SK-N-SH (cell line): ENCODE results near the gene MAS1L.

ENCODE experiments used
- GABPA ChIP-seq: IDR thresholded peaks from 2 replicates; pipeline ENCODE4 v1.4.0; 2012; ENCODE audit warnings: low read depth, mild to moderate bottlenecking
- NRF1 ChIP-seq: IDR thresholded peaks from 2 replicates; pipeline ENCODE4 v1.6.1; 2012; ENCODE audit warnings: low read depth, mild to moderate bottlenecking, low read length
- POLR2AphosphoS5 ChIP-seq: IDR thresholded peaks from 2 replicates; pipeline ENCODE4 v1.6.1; 2012; ENCODE audit warnings: low read depth, low read length
- TF ChIP-seq, protein P1 (sequence below): fragments of 200-600 bp; sonication (generic); IDR thresholded peaks from 2 replicates; pipeline ENCODE4 v1.6.1; 2017; ENCODE audit warnings: antibody characterized with exemption, mild to moderate bottlenecking, moderate library complexity
- TF ChIP-seq, protein P2 (sequence below): fragments of 150-350 bp; IDR thresholded peaks from 2 replicates; pipeline ENCODE4 v1.6.1; 2016; ENCODE audit warnings: mild to moderate bottlenecking, low read depth, low read length

DNA sequence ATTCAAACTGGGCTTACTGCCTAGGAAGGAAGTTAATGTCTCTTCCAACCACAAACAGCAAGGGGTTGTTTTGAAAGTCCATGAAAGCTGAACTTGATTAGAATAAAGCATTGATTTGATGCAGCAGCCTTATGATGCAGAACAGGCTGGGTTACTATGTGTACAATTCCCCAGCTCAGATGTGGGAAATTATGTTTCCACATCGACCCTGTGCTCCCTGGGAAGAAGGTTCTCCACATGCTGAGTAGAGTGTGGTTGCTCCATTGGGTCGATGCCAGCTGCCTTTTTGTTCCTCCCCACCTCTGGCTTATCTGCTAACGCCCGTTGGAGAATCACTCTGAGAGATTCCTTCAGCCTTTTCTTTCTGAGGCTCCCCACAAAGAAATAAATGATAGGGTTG, 1.2 kb downstream of the MAS1L start:
- no peak for TF ChIP-seq POLR2AphosphoS5
- TF ChIP-seq, protein P1, sequence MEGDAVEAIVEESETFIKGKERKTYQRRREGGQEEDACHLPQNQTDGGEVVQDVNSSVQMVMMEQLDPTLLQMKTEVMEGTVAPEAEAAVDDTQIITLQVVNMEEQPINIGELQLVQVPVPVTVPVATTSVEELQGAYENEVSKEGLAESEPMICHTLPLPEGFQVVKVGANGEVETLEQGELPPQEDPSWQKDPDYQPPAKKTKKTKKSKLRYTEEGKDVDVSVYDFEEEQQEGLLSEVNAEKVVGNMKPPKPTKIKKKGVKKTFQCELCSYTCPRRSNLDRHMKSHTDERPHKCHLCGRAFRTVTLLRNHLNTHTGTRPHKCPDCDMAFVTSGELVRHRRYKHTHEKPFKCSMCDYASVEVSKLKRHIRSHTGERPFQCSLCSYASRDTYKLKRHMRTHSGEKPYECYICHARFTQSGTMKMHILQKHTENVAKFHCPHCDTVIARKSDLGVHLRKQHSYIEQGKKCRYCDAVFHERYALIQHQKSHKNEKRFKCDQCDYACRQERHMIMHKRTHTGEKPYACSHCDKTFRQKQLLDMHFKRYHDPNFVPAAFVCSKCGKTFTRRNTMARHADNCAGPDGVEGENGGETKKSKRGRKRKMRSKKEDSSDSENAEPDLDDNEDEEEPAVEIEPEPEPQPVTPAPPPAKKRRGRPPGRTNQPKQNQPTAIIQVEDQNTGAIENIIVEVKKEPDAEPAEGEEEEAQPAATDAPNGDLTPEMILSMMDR: no peak
- TF ChIP-seq GABPA: no peak
- TF ChIP-seq, protein P2, sequence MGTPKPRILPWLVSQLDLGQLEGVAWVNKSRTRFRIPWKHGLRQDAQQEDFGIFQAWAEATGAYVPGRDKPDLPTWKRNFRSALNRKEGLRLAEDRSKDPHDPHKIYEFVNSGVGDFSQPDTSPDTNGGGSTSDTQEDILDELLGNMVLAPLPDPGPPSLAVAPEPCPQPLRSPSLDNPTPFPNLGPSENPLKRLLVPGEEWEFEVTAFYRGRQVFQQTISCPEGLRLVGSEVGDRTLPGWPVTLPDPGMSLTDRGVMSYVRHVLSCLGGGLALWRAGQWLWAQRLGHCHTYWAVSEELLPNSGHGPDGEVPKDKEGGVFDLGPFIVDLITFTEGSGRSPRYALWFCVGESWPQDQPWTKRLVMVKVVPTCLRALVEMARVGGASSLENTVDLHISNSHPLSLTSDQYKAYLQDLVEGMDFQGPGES: no peak
- TF ChIP-seq NRF1: no peak
